Activated CD8-positive, alpha-beta memory T cell treated with anti-CD3 and anti-CD28 coated beads, Interleukin-2, amount 50 U/mL, for 48 hours (primary cell): Measurements from ENCODE around the gene GADD45A.

Experiments
- DNase-seq: peaks from one replicate; pipeline ENCODE4 v3.0.0-alpha.2; 2020

The GADD45A gene

GRCh38 chr1:67690018-67690363 lies 5.0 kb downstream of the GADD45A start:
- no peak for DNase-seq

GRCh38 chr1:67690411-67690810 lies 5.4 kb downstream of the GADD45A start:
- no peak for DNase-seq

GRCh38 chr1:67691712-67692111 lies 6.7 kb downstream of the GADD45A start:
- no peak for DNase-seq

GRCh38 chr1:67695963-67696362 lies 11.0 kb downstream of the GADD45A start:
- no peak for DNase-seq

GRCh38 chr1:67696708-67697107 lies 11.7 kb downstream of the GADD45A start:
- DNase-seq, result no peak

- DNase-seq, result no peak
These were observed 15.2 kb downstream of the GADD45A start for GRCh38 chr1:67700220-67700619.

GRCh38 chr1:67700692-67701410 lies 15.8 kb downstream of the GADD45A start:
- no peak for DNase-seq

- no peak for DNase-seq
These were observed 16.9 kb downstream of the GADD45A start for GRCh38 chr1:67701876-67702275.

- no peak for DNase-seq
These were observed 19.4 kb downstream of the GADD45A start for GRCh38 chr1:67704351-67704750.

GRCh38 chr1:67705735-67706453 lies 20.9 kb downstream of the GADD45A start:
- DNase-seq, result no peak

GRCh38 chr1:67708606-67709005 lies 23.6 kb downstream of the GADD45A start:
- no peak for DNase-seq

GRCh38 chr1:67710417-67710816 lies 25.4 kb downstream of the GADD45A start:
- DNase-seq, result no peak

GRCh38 chr1:67711158-67711854 lies 26.3 kb downstream of the GADD45A start:
- no peak for DNase-seq

- no peak for DNase-seq
These were observed 26.8 kb downstream of the GADD45A start for GRCh38 chr1:67711855-67712212.

GRCh38 chr1:67713057-67713846 lies 28.3 kb downstream of the GADD45A start:
- no peak for DNase-seq

- no peak for DNase-seq
These were observed 30.8 kb downstream of the GADD45A start for GRCh38 chr1:67715819-67716218.

- no peak for DNase-seq
These were observed 31.8 kb downstream of the GADD45A start for GRCh38 chr1:67716800-67717199.

- no peak for DNase-seq
These were observed 32.9 kb downstream of the GADD45A start for GRCh38 chr1:67717876-67718275.

GRCh38 chr1:67719329-67720196 lies 34.6 kb downstream of the GADD45A start:
- no peak for DNase-seq

GRCh38 chr1:67721112-67721511 lies 36.1 kb downstream of the GADD45A start:
- no peak for DNase-seq

- DNase-seq, result no peak
These were observed 36.8 kb downstream of the GADD45A start for GRCh38 chr1:67721650-67722291.
